Caco-2 (cell line): ENCODE measurements around the gene NCAM2. TPM values are rescaled to one million over a fixed set of nuclear protein-coding genes. Genes with fewer than 3 reads are reported as not detected.

Source experiments
- BruUV-seq: library from RNA; stranded (reverse); fragments of 400-500 nt; replicated peaks from 2 replicates; lab custom pipeline; 2021; lab: Mats Ljungman, UMichigan
- CTCF ChIA-PET: fragments of 300-600 bp; sonication (Branson Sonifier 250); formaldehyde crosslinking; loops from one replicate; lab custom pipeline; 2022; ENCODE audit warnings: antibody characterized with exemption; lab: Charles Lee
- POLR2A ChIA-PET: fragments of 300-600 bp; sonication (Branson Sonifier 250); formaldehyde crosslinking; loops from one replicate; lab custom pipeline; 2022; ENCODE audit warnings: antibody characterized with exemption; lab: Charles Lee
- DNase-seq, 2 experiments: peaks; one replicate each; pipeline versions ENCODE4 v3.0.0 to v3.0.0-alpha.2; 2020 to 2022
- H3K27me3 ChIP-seq: replicated peaks from 2 replicates; pipeline ENCODE4 v1.6.0; 2011; ENCODE audit warnings: low read length; ENCODE audit not compliant: control insufficient read depth, insufficient read depth
- H3K36me3 ChIP-seq: 2 replicates; pipeline ENCODE4 v1.5.1; 2011; ENCODE audit warnings: low read length; ENCODE audit not compliant: control insufficient read depth, insufficient read depth
- H3K4me1 ChIP-seq: fragments of 250-450 bp; sonication (Bioruptor Pico); 2 replicates; pipeline ENCODE4 v1.5.1; 2020; ENCODE audit warnings: mild to moderate bottlenecking
- H3K4me3 ChIP-seq: 2 replicates; pipeline ENCODE4 v1.5.1; 2011; ENCODE audit warnings: low read depth, mild to moderate bottlenecking, control low read depth, low read length
- H3K9me3 ChIP-seq: fragments of 250-450 bp; sonication (Bioruptor Pico); 2 replicates; pipeline ENCODE4 v1.5.1; 2020; ENCODE audit warnings: mild to moderate bottlenecking, moderate library complexity
- H3K27ac Mint-ChIP-seq: one replicate; pipeline ENCODE4 v1.8.0; 2022; ENCODE audit warnings: mixed read lengths; ENCODE audit not compliant: unreplicated experiment
- H3K27me3 Mint-ChIP-seq: one replicate; pipeline ENCODE4 v1.8.0; 2022; ENCODE audit warnings: mixed read lengths; ENCODE audit not compliant: insufficient read depth, unreplicated experiment
- H3K36me3 Mint-ChIP-seq: one replicate; pipeline ENCODE4 v1.8.0; 2022; ENCODE audit warnings: mild to moderate bottlenecking, mixed read lengths; ENCODE audit not compliant: insufficient read depth, unreplicated experiment
- H3K4me1 Mint-ChIP-seq: one replicate; pipeline ENCODE4 v1.8.0; 2022; ENCODE audit warnings: low read depth, mixed read lengths; ENCODE audit not compliant: unreplicated experiment
- H3K4me3 Mint-ChIP-seq: one replicate; pipeline ENCODE4 v1.8.0; 2022; ENCODE audit warnings: mild to moderate bottlenecking, moderate library complexity, mixed read lengths; ENCODE audit not compliant: unreplicated experiment
- H3K9me3 Mint-ChIP-seq: one replicate; pipeline ENCODE4 v1.8.0; 2022; ENCODE audit warnings: mixed read lengths; ENCODE audit not compliant: unreplicated experiment
- intact Hi-C: fragments of 100-400 bp; cut with micrococcal nuclease; formaldehyde crosslinking; loops from one replicate; pipeline ENCODE4 v1.10.0; 2022; ENCODE audit not compliant: unreplicated experiment
- total RNA-seq: library from RNA; stranded (reverse); gene quantifications from 2 replicates; pipeline ENCODE4 v1.2.3, GENCODE V29; 2022
- TF ChIP-seq, protein P1 (sequence below), 2 experiments: fragments of 200-600 bp in 1 of 2; IDR thresholded peaks; 1 replicate in 1 of 2; 2 replicates in 1 of 2; pipeline versions ENCODE4 v1.5.1 to v1.8.0; 2011 to 2022; ENCODE audit warnings: antibody characterized with exemption in 1 of 2, control low read depth in 1 of 2, inconsistent platforms in 1 of 2, low read depth in 1 of 2, low read length in 1 of 2, mild to moderate bottlenecking in 1 of 2, moderate library complexity in 1 of 2; ENCODE audit not compliant: insufficient read depth in 1 of 2, severe bottlenecking in 1 of 2, unreplicated experiment in 1 of 2

Gene NCAM2
- total RNA-seq, 1 experiment from 2014 or later = not detected

GRCh38 chr21:21003701-21004100 lies 5.5 kb downstream of the NCAM2 start:
- CTCF ChIA-PET = no interaction called here
- POLR2A ChIA-PET = no interaction called here
- no peaks in the 10 kb centered on the region for H3K36me3 Mint-ChIP-seq
- DNase-seq = peak in 1 of 2 experiments; percentile 35
- intact Hi-C loops = no loop called here
- no peaks in the 10 kb centered on the region for H3K4me1 Mint-ChIP-seq
- no peak overlapping the region for H3K4me3 ChIP-seq
- H3K4me3 Mint-ChIP-seq = no peak overlapping the region
- H3K27me3 ChIP-seq = no peaks in the 10 kb centered on the region
- no peaks in the 10 kb centered on the region for H3K9me3 ChIP-seq
- no peaks in the 10 kb centered on the region for H3K9me3 Mint-ChIP-seq
- H3K36me3 ChIP-seq = no peaks in the 10 kb centered on the region
- BruUV-seq = no TSS peak
- H3K4me1 ChIP-seq = no peaks in the 10 kb centered on the region
- TF ChIP-seq, protein P1, sequence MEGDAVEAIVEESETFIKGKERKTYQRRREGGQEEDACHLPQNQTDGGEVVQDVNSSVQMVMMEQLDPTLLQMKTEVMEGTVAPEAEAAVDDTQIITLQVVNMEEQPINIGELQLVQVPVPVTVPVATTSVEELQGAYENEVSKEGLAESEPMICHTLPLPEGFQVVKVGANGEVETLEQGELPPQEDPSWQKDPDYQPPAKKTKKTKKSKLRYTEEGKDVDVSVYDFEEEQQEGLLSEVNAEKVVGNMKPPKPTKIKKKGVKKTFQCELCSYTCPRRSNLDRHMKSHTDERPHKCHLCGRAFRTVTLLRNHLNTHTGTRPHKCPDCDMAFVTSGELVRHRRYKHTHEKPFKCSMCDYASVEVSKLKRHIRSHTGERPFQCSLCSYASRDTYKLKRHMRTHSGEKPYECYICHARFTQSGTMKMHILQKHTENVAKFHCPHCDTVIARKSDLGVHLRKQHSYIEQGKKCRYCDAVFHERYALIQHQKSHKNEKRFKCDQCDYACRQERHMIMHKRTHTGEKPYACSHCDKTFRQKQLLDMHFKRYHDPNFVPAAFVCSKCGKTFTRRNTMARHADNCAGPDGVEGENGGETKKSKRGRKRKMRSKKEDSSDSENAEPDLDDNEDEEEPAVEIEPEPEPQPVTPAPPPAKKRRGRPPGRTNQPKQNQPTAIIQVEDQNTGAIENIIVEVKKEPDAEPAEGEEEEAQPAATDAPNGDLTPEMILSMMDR (IDR thresholded peaks at IDR 0.05; ENCODE audit: insufficient read depth in 1 of 2, low read depth in 1 of 2, low read length in 1 of 2, severe bottlenecking in 1 of 2, unreplicated experiment in 1 of 2) = peak; percentile 39 to 45
- H3K27ac Mint-ChIP-seq = no peak overlapping the region
- peaks cover 8% of the 10 kb centered on the region for H3K27me3 Mint-ChIP-seq

- H3K27me3 ChIP-seq = no peaks in the 10 kb centered on the region
- no peaks in the 10 kb centered on the region for H3K9me3 Mint-ChIP-seq
- no peaks in the 10 kb centered on the region for H3K4me1 ChIP-seq
- no peak overlapping the region for H3K27ac Mint-ChIP-seq
- no peaks in the 10 kb centered on the region for H3K9me3 ChIP-seq
- POLR2A ChIA-PET = no interaction called here
- DNase-seq = no peak
- H3K36me3 Mint-ChIP-seq = no peaks in the 10 kb centered on the region
- H3K4me1 Mint-ChIP-seq = no peaks in the 10 kb centered on the region
- no peaks in the 10 kb centered on the region for H3K27me3 Mint-ChIP-seq
- CTCF ChIA-PET = no interaction called here
- H3K4me3 Mint-ChIP-seq = no peak overlapping the region
- no peak overlapping the region for H3K4me3 ChIP-seq
- H3K36me3 ChIP-seq = no peaks in the 10 kb centered on the region
- TF ChIP-seq, protein P1 (IDR thresholded peaks at IDR 0.05; ENCODE audit: insufficient read depth in 1 of 2, low read depth in 1 of 2, low read length in 1 of 2, severe bottlenecking in 1 of 2, unreplicated experiment in 1 of 2) = no peak
- no TSS peak for BruUV-seq
- intact Hi-C loops = no loop called here
These were observed 9.4 kb downstream of the NCAM2 start for GRCh38 chr21:21007606-21008005.

DNA sequence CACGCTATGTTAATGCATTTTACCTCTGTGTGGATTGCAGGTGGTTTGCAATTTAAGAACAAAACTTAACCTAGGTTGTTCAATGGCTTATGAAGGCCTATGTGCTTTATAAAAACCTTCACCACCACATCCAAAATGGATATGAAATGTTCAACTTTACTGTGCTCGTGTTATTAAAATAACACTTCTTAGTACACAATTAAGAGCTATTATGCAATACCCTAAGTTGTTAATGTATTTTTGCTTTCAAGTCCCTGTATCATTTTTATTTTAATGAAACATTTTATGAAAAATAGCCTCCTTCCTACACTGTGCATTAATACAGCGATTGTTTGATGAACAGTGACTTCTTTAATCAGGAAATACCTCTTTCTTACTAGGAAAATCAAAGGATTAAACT lies 12.0 kb downstream of the NCAM2 start:
- ChIA-PET POLR2A (no interaction called here), CTCF (no interaction called here)
- H3K9me3 ChIP-seq = no peaks in the 10 kb centered on the region
- no peak overlapping the region for H3K4me3 ChIP-seq
- no peaks in the 10 kb centered on the region for H3K4me1 ChIP-seq
- no peaks in the 10 kb centered on the region for H3K9me3 Mint-ChIP-seq
- intact Hi-C loops = no loop called here
- no peaks in the 10 kb centered on the region for H3K36me3 ChIP-seq
- H3K36me3 Mint-ChIP-seq = no peaks in the 10 kb centered on the region
- H3K27me3 Mint-ChIP-seq = no peaks in the 10 kb centered on the region
- no peaks in the 10 kb centered on the region for H3K27me3 ChIP-seq
- H3K27ac Mint-ChIP-seq = no peak overlapping the region
- no peak overlapping the region for H3K4me3 Mint-ChIP-seq
- TF ChIP-seq, protein P1 (IDR thresholded peaks at IDR 0.05; ENCODE audit: insufficient read depth in 1 of 2, low read depth in 1 of 2, low read length in 1 of 2, severe bottlenecking in 1 of 2, unreplicated experiment in 1 of 2) = no peak
- no peaks in the 10 kb centered on the region for H3K4me1 Mint-ChIP-seq
- DNase-seq = no peak
- no TSS peak for BruUV-seq
